K562 (cell line): ENCODE measurements around the gene FTSJ3. TPM values are rescaled to one million over a fixed set of nuclear protein-coding genes. Genes with fewer than 3 reads are reported as not detected.

Experiments used
- BHLHE40 ChIP-seq: IDR thresholded peaks from 2 replicates; pipeline ENCODE4 v1.6.1; 2011; ENCODE audit warnings: low read length, improper control_type of control experiment
- EP300 ChIP-seq: IDR thresholded peaks from 2 replicates; pipeline ENCODE4 v1.6.1; 2012; ENCODE audit warnings: low read length, improper control_type of control experiment
- FOXA3 ChIP-seq, 2 experiments: fragments of 450-650 bp in 1 of 2; sonication (generic) in 1 of 2; formaldehyde crosslinking; IDR thresholded peaks in 1 of 2; conservative IDR thresholded peaks in 1 of 2; 2 replicates each; pipeline versions ENCODE4 v1.4.0 to v1.8.0; 2020 to 2022; ENCODE audit warnings: mild to moderate bottlenecking in 2 of 2, missing genetic modification reagents in 1 of 2
- KDM4B ChIP-seq, 2 experiments: fragments of 450-650 bp in 1 of 2; sonication (generic) in 1 of 2; IDR thresholded peaks; 2 replicates each; pipeline ENCODE4 v1.6.1; 2016 to 2017; ENCODE audit warnings: borderline replicate concordance in 2 of 2, antibody characterized with exemption in 1 of 2, low read depth in 1 of 2, mild to moderate bottlenecking in 1 of 2
- KLF13 ChIP-seq: fragments of 450-650 bp; IDR thresholded peaks from 2 replicates; pipeline ENCODE4 v1.6.1; 2016; ENCODE audit warnings: missing genetic modification characterization, low read depth, mild to moderate bottlenecking, missing compliant biosample characterization, moderate library complexity, borderline replicate concordance
- KLF16 ChIP-seq: IDR thresholded peaks from 2 replicates; pipeline ENCODE4 v1.6.1; 2016; ENCODE audit warnings: antibody characterized with exemption
- MTA2 ChIP-seq: fragments of 450-650 bp; IDR thresholded peaks from 2 replicates; pipeline ENCODE4 v1.6.1; 2016; ENCODE audit warnings: low read depth
- POLR2AphosphoS5 ChIP-seq: IDR thresholded peaks from 2 replicates; pipeline ENCODE4 v1.6.1; 2011; ENCODE audit warnings: mild to moderate bottlenecking, low read depth, low read length, moderate library complexity; ENCODE audit not compliant: control insufficient read depth, insufficient read depth
- PTRF ChIP-seq: fragments of 450-650 bp; IDR thresholded peaks from 2 replicates; pipeline ENCODE4 v1.6.1; 2016; ENCODE audit warnings: mild to moderate bottlenecking, missing genetic modification characterization, missing compliant biosample characterization
- SMARCA4 ChIP-seq: fragments of 450-650 bp; IDR thresholded peaks from 2 replicates; pipeline ENCODE4 v1.6.1; 2016
- ZNF224 ChIP-seq: sonication (generic); formaldehyde crosslinking; IDR thresholded peaks from 2 replicates; pipeline ENCODE4 v1.8.0; 2022; ENCODE audit warnings: mild to moderate bottlenecking, missing genetic modification reagents
- ZNF444 ChIP-seq: fragments of 250-450 bp; sonication (Bioruptor Pico); IDR thresholded peaks from 2 replicates; pipeline ENCODE4 v1.4.0; 2020; ENCODE audit warnings: mild to moderate bottlenecking, moderate library complexity
- ZNF584 ChIP-seq: fragments of 200-800 bp; sonication (Bioruptor generic); IDR thresholded peaks from 2 replicates; pipeline ENCODE4 v1.6.1; 2016; ENCODE audit warnings: low read depth, mild to moderate bottlenecking, missing genetic modification characterization, missing compliant biosample characterization
- polyA plus RNA-seq, 8 experiments: library from polyadenylated mRNA; depleted of rRNA in 4 of 8; stranded (reverse) in 5 of 8; unstranded in 3 of 8; fragments of >200 nt; fragmentation: Nextera tagmentation in 2 of 8; fragmentation: Illumina TruSeq in 1 of 8; extraction: Ambion mirVana in 2 of 8; extraction: Trizol in 1 of 8; gene quantifications; 2 replicates each; pipeline versions ENCODE4 v1.2.1 to v1.2.3, GENCODE V29; 2011 to 2014; ENCODE audit warnings: inconsistent platforms in 1 of 8, missing spikeins in 1 of 8
- total RNA-seq, 7 experiments: library from RNA; depleted of rRNA in 6 of 7; stranded (reverse); fragments of >200 nt in 6 of 7; fragmentation: Illumina TruSeq in 2 of 7; extraction: Trizol in 2 of 7; gene quantifications; 2 replicates each; pipeline versions ENCODE4 v1.2.1 to v1.2.3, GENCODE V29; 2011 to 2021; ENCODE audit warnings: low replicate concordance in 1 of 7
- TF ChIP-seq, protein P1 (sequence below): fragments of 150-350 bp; IDR thresholded peaks from 2 replicates; pipeline ENCODE4 v1.6.1; 2014; ENCODE audit warnings: low read depth, mild to moderate bottlenecking, low read length, borderline replicate concordance
- TF ChIP-seq, protein P2 (sequence below): fragments of 250-450 bp; sonication (Bioruptor Pico); IDR thresholded peaks from 2 replicates; pipeline ENCODE4 v1.8.0; 2021; ENCODE audit warnings: moderate library complexity, mild to moderate bottlenecking, inconsistent platforms
- TF ChIP-seq, protein P3 (sequence below): fragments of 450-650 bp; IDR thresholded peaks from 2 replicates; pipeline ENCODE4 v1.6.1; 2018; ENCODE audit not compliant: partially characterized antibody
- TF ChIP-seq, protein P4 (sequence below): fragments of 250-450 bp; sonication (Bioruptor Pico); IDR thresholded peaks from 2 replicates; pipeline ENCODE4 v1.8.0; 2022; ENCODE audit warnings: moderate library complexity, mild to moderate bottlenecking, inconsistent platforms
- TF ChIP-seq, protein P5 (sequence below): fragments of 250-450 bp; sonication (Bioruptor Pico); IDR thresholded peaks from 2 replicates; pipeline ENCODE4 v1.8.0; 2021; ENCODE audit warnings: moderate library complexity, mild to moderate bottlenecking, inconsistent platforms

The FTSJ3 gene
- total and polyA plus RNA-seq, 9 of the 15 experiments (the other 6 are each of a cell fraction or from before 2014, with no cell fraction given), result 18.0 to 65.6 (median 52.4) TPM

DNA sequence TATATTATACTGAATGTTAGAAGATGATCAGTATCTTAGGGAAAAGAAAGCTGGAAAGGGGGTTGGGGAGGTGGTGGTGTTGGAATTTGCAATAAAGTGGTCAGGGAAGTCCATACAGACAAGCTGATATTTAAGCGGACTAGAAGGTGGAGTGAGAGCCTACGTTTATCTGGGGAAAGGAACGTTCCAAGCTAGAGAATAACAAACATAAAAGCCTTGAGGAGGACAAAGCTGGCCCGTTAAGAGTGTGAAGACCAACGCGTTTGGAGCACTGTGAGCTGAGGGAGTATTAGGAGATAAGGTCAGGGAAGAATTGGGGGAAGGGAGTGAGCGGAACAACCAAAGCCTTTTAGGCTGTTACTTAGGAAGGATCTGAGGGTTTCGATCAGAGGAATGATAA, 52.0 kb downstream of the FTSJ3 start (continued):
- no peak for TF ChIP-seq ZNF584 (CRISPR knock-in tag)
- 0 out of 2 replicates have a peak, but pooled peaks have one; percentile 57 for TF ChIP-seq SMARCA4
- TF ChIP-seq ZNF224, result no peak
- no peak for TF ChIP-seq KDM4B (IDR thresholded peaks at IDR 0.05; ENCODE audit: borderline replicate concordance in 2 of 2, low read depth in 1 of 2)
- no peak for TF ChIP-seq ZNF444 (CRISPR knock-in tag)
- TF ChIP-seq BHLHE40, result no peak
- no peak for TF ChIP-seq PTRF (tag)
- TF ChIP-seq, protein P1, sequence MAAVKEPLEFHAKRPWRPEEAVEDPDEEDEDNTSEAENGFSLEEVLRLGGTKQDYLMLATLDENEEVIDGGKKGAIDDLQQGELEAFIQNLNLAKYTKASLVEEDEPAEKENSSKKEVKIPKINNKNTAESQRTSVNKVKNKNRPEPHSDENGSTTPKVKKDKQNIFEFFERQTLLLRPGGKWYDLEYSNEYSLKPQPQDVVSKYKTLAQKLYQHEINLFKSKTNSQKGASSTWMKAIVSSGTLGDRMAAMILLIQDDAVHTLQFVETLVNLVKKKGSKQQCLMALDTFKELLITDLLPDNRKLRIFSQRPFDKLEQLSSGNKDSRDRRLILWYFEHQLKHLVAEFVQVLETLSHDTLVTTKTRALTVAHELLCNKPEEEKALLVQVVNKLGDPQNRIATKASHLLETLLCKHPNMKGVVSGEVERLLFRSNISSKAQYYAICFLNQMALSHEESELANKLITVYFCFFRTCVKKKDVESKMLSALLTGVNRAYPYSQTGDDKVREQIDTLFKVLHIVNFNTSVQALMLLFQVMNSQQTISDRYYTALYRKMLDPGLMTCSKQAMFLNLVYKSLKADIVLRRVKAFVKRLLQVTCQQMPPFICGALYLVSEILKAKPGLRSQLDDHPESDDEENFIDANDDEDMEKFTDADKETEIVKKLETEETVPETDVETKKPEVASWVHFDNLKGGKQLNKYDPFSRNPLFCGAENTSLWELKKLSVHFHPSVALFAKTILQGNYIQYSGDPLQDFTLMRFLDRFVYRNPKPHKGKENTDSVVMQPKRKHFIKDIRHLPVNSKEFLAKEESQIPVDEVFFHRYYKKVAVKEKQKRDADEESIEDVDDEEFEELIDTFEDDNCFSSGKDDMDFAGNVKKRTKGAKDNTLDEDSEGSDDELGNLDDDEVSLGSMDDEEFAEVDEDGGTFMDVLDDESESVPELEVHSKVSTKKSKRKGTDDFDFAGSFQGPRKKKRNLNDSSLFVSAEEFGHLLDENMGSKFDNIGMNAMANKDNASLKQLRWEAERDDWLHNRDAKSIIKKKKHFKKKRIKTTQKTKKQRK, result no peak
- TF ChIP-seq KLF16, result no peak
- no peak for TF ChIP-seq FOXA3 (CRISPR knock-in tag; conservative IDR thresholded peaks at IDR 0.05 in 1 of 2, IDR thresholded peaks at IDR 0.05 in 1 of 2)
- TF ChIP-seq, protein P2, sequence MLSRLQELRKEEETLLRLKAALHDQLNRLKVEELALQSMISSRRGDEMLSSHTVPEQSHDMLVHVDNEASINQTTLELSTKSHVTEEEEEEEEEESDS (CRISPR knock-in tag), result no peak
- no peak for TF ChIP-seq MTA2
- TF ChIP-seq, protein P3, sequence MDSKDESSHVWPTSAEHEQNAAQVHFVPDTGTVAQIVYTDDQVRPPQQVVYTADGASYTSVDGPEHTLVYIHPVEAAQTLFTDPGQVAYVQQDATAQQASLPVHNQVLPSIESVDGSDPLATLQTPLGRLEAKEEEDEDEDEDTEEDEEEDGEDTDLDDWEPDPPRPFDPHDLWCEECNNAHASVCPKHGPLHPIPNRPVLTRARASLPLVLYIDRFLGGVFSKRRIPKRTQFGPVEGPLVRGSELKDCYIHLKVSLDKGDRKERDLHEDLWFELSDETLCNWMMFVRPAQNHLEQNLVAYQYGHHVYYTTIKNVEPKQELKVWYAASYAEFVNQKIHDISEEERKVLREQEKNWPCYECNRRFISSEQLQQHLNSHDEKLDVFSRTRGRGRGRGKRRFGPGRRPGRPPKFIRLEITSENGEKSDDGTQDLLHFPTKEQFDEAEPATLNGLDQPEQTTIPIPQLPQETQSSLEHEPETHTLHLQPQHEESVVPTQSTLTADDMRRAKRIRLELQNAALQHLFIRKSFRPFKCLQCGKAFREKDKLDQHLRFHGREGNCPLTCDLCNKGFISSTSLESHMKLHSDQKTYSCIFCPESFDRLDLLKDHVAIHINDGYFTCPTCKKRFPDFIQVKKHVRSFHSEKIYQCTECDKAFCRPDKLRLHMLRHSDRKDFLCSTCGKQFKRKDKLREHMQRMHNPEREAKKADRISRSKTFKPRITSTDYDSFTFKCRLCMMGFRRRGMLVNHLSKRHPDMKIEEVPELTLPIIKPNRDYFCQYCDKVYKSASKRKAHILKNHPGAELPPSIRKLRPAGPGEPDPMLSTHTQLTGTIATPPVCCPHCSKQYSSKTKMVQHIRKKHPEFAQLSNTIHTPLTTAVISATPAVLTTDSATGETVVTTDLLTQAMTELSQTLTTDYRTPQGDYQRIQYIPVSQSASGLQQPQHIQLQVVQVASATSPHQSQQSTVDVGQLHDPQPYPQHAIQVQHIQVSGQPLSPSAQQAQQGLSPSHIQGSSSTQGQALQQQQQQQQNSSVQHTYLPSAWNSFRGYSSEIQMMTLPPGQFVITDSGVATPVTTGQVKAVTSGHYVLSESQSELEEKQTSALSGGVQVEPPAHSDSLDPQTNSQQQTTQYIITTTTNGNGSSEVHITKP, result peak; percentile 55
- no peak for TF ChIP-seq KLF13 (tag)
- no peak for TF ChIP-seq EP300
- TF ChIP-seq, protein P4, sequence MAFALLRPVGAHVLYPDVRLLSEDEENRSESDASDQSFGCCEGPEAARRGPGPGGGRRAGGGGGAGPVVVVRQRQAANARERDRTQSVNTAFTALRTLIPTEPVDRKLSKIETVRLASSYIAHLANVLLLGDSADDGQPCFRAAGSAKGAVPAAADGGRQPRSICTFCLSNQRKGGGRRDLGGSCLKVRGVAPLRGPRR, result no peak
- 0 out of 2 replicates have a peak, but pooled peaks have one; percentile 30 for TF ChIP-seq POLR2AphosphoS5
- TF ChIP-seq, protein P5, sequence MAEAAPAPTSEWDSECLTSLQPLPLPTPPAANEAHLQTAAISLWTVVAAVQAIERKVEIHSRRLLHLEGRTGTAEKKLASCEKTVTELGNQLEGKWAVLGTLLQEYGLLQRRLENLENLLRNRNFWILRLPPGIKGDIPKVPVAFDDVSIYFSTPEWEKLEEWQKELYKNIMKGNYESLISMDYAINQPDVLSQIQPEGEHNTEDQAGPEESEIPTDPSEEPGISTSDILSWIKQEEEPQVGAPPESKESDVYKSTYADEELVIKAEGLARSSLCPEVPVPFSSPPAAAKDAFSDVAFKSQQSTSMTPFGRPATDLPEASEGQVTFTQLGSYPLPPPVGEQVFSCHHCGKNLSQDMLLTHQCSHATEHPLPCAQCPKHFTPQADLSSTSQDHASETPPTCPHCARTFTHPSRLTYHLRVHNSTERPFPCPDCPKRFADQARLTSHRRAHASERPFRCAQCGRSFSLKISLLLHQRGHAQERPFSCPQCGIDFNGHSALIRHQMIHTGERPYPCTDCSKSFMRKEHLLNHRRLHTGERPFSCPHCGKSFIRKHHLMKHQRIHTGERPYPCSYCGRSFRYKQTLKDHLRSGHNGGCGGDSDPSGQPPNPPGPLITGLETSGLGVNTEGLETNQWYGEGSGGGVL, result no peak
